Peyer's patch (tissue), 4 donors: ENCODE data around the gene GLB1L. TPM values are rescaled to one million over a fixed set of nuclear protein-coding genes. Genes with fewer than 3 reads are reported as not detected.
A peak's percentile ranks its signal among the peaks of the same experiment; 100 is the strongest.

ENCODE experiments used
- DNase-seq, 3 donors: peaks; one replicate each; pipeline ENCODE4 v3.0.0-alpha.2; 2017 to 2019
- H3K27ac ChIP-seq, 4 donors: fragments of 200-600 bp; sonication (generic); one replicate each; pipeline ENCODE4 v1.5.1; 2016 to 2019
- H3K27me3 ChIP-seq, 2 donors: fragments of 200-600 bp; sonication (generic); one replicate each; pipeline ENCODE4 v1.5.1; 2019
- H3K36me3 ChIP-seq, 3 donors: fragments of 200-600 bp; sonication (generic); one replicate each; pipeline ENCODE4 v1.5.1; 2016 to 2019
- H3K4me1 ChIP-seq, 4 donors: fragments of 200-600 bp; sonication (generic); one replicate each; pipeline ENCODE4 v1.5.1; 2016 to 2019
- H3K4me3 ChIP-seq, 4 donors: fragments of 200-600 bp; sonication (generic); 1 replicate in 3 of 4; 2 replicates in 1 of 4; pipeline ENCODE4 v1.5.1; 2016 to 2019; ENCODE audit warnings: mild to moderate bottlenecking in 1 of 4
- H3K9me3 ChIP-seq, 4 donors: fragments of 200-600 bp; sonication (generic); one replicate each; pipeline ENCODE4 v1.5.1; 2016 to 2019; ENCODE audit warnings: mild to moderate bottlenecking in 1 of 4
- CTCF ChIP-seq, 6 experiments: fragments of 450-650 bp in 4 of 6; fragments of 200-600 bp in 2 of 6; sonication (generic) in 1 of 6; IDR thresholded peaks; one replicate each; pipeline ENCODE4 v1.5.1; 2017 to 2019; ENCODE audit warnings: antibody characterized with exemption in 6 of 6, mild to moderate bottlenecking in 3 of 6, moderate library complexity in 1 of 6
- small RNA-seq, 2 donors: library from RNA; depleted of rRNA; stranded (forward); fragments of <200 nt; gene quantifications; one replicate each; pipeline ENCODE3, GENCODE V24; 2016
- total RNA-seq, 4 donors: library from RNA; depleted of rRNA; stranded (reverse); fragments of >200 nt; gene quantifications; one replicate each; pipeline ENCODE4 v1.1.0, GENCODE V29; 2016

Gene GLB1L
- total RNA-seq, 4 donors from 2014 or later, result 2.7 to 9.5 (median 7.0) TPM; not detected in 1

GRCh38 chr2:219186754-219187456, 58.3 kb downstream of the GLB1L start:
- peak in 1 of 3 donors; percentile 19 for DNase-seq
- no peaks in the 10 kb centered on the region for H3K9me3 ChIP-seq
- no peak for TF ChIP-seq CTCF (IDR thresholded peaks at IDR 0.05)
- no peaks in the 10 kb centered on the region for H3K4me1 ChIP-seq
- H3K27ac ChIP-seq, result no peak overlapping the region
- H3K4me3 ChIP-seq, result no peak overlapping the region
- peaks cover 0 to 28% (median 0%) of the 10 kb centered on the region in 3 donors for H3K36me3 ChIP-seq
- H3K27me3 ChIP-seq, result no peaks in the 10 kb centered on the region

Small RNA genes within 50 kb of the gene (small RNA-seq; reads per million reads assigned to genes)
- gene MIR153-1, result 0 reads per million in 2 donors

Other genes starting within 250 kb of the GLB1L start
- 1 to 10 TPM in 2 of 4 donors, not detected in 2; 1.5 to 3.6 TPM for gene CFAP65, start 203.9 kb downstream of the GLB1L start, total RNA-seq
- 100 to 1,000 TPM in 1 of 4 donors, 10 to 100 TPM in 3; 14.0 to 124 (median 71.1) TPM for gene IHH, start 184.5 kb downstream of the GLB1L start, total RNA-seq
- gene NHEJ1, start 84.6 kb downstream of the GLB1L start, total RNA-seq, result 10 to 100 TPM; 28.1 to 91.6 (median 67.2) TPM
- gene SLC23A3, start 75.4 kb downstream of the GLB1L start, total RNA-seq, result 100 to 1,000 TPM in 1 of 4 donors, 10 to 100 TPM in 2, 1 to 10 TPM in 1; 5.0 to 111 (median 62.8) TPM
- 10 to 100 TPM; 14.0 to 94.0 (median 77.4) TPM for gene CNPPD1, start 68.5 kb downstream of the GLB1L start, total RNA-seq
- 10 to 100 TPM; 44.6 to 80.3 (median 76.2) TPM for gene RETREG2, start 67.2 kb downstream of the GLB1L start, total RNA-seq
- gene ZFAND2B, start 38.7 kb downstream of the GLB1L start, total RNA-seq, result 100 to 1,000 TPM in 3 of 4 donors, 10 to 100 TPM in 1; 43.7 to 129 (median 112) TPM
- gene ABCB6, start 26.5 kb downstream of the GLB1L start, total RNA-seq, result 10 to 100 TPM; 18.0 to 42.1 (median 33.3) TPM
- 100 to 1,000 TPM in 1 of 4 donors, 10 to 100 TPM in 3; 23.1 to 107 (median 96.0) TPM for gene ATG9A, start 15.8 kb downstream of the GLB1L start, total RNA-seq
- 100 to 1,000 TPM in 3 of 4 donors, 10 to 100 TPM in 1; 79.9 to 338 (median 164) TPM for gene ANKZF1, start 15.6 kb downstream of the GLB1L start, total RNA-seq
- gene STK16, start within 50 bp of the GLB1L start, total RNA-seq, result 10 to 100 TPM; 19.4 to 27.1 (median 24.3) TPM
- gene TUBA4B, start 7.8 kb upstream of the GLB1L start, total RNA-seq, result not detected
- gene TUBA4A, start 8.5 kb upstream of the GLB1L start, total RNA-seq, result 100 to 1,000 TPM in 3 of 4 donors, 10 to 100 TPM in 1; 49.5 to 137 (median 129) TPM
- gene DNAJB2, start 33.9 kb upstream of the GLB1L start, total RNA-seq, result 10 to 100 TPM; 34.7 to 69.4 (median 58.3) TPM
- gene PTPRN, start 64.0 kb upstream of the GLB1L start, total RNA-seq, result 1 to 10 TPM in 2 of 4 donors, under 1 TPM in 1, not detected in 1; 0.88 to 4.9 (median 2.3) TPM
- gene RESP18, start 87.3 kb upstream of the GLB1L start, total RNA-seq, result not detected
- 100 to 1,000 TPM in 3 of 4 donors, 10 to 100 TPM in 1; 90.8 to 180 (median 177) TPM for gene DNPEP, start 142.5 kb upstream of the GLB1L start, total RNA-seq
- 100 to 1,000 TPM in 2 of 4 donors, 10 to 100 TPM in 2; 82.0 to 574 (median 112) TPM for gene DES, start 172.9 kb upstream of the GLB1L start, total RNA-seq
- 10 to 100 TPM in 2 of 4 donors, 1 to 10 TPM in 2; 3.2 to 49.5 (median 10.2) TPM for gene SPEG, start 189.4 kb upstream of the GLB1L start, total RNA-seq